CD4-positive, alpha-beta memory T cell (primary cell): ENCODE measurements around the gene CD34. TPM values are rescaled to one million over a fixed set of nuclear protein-coding genes. Genes with fewer than 3 reads are reported as not detected.

ENCODE experiments used
- CTCF ChIA-PET: fragments of 350-600 bp; sonication (Branson Sonifier 250); formaldehyde crosslinking; loops from one replicate; lab custom pipeline; 2021; ENCODE audit warnings: inconsistent platforms; ENCODE audit not compliant: partially characterized antibody; lab: Charles Lee
- POLR2A ChIA-PET: fragments of 350-600 bp; sonication (Branson Sonifier 250); formaldehyde crosslinking; loops from one replicate; lab custom pipeline; 2021; ENCODE audit not compliant: partially characterized antibody; lab: Charles Lee
- DNase-seq, 5 donors: peaks; one replicate each; pipeline versions ENCODE4 v3.0.0 to v3.0.0-alpha.2; 2020 to 2022; ENCODE audit warnings: mixed read lengths in 1 of 5
- H3K27ac ChIP-seq: one replicate; pipeline ENCODE4 v1.7.0; 2013; ENCODE audit warnings: low read depth, low read length
- H3K27me3 ChIP-seq: 2 replicates; pipeline ENCODE4 v1.7.0; 2013; ENCODE audit warnings: mild to moderate bottlenecking, low read length, moderate library complexity; ENCODE audit not compliant: insufficient read depth
- H3K36me3 ChIP-seq: 2 replicates; pipeline ENCODE4 v1.7.0; 2013; ENCODE audit warnings: mild to moderate bottlenecking, low read length, moderate library complexity; ENCODE audit not compliant: insufficient read depth
- H3K4me1 ChIP-seq: 2 replicates; pipeline ENCODE4 v1.7.0; 2013; ENCODE audit warnings: mild to moderate bottlenecking, low read length, moderate library complexity; ENCODE audit not compliant: insufficient read depth
- H3K4me3 ChIP-seq, 2 donors: one replicate each; pipeline ENCODE4 v1.7.0; 2013; ENCODE audit warnings: low read length in 2 of 2, mild to moderate bottlenecking in 1 of 2
- H3K9me3 ChIP-seq, 2 donors: one replicate each; pipeline ENCODE4 v1.7.0; 2013; ENCODE audit warnings: low read length in 2 of 2, control low read depth in 1 of 2; ENCODE audit not compliant: control insufficient read depth in 1 of 2
- H3K27ac Mint-ChIP-seq, 7 donors: one replicate each; pipeline ENCODE4 v1.8.0; 2020 to 2021; ENCODE audit warnings: mixed read lengths in 7 of 7, mild to moderate bottlenecking in 6 of 7, inconsistent platforms in 3 of 7, moderate library complexity in 3 of 7
- H3K27me3 Mint-ChIP-seq, 2 donors: one replicate each; pipeline ENCODE4 v1.8.0; 2020 to 2021; ENCODE audit warnings: mixed read lengths in 2 of 2
- H3K36me3 Mint-ChIP-seq, 2 donors: one replicate each; pipeline ENCODE4 v1.8.0; 2020 to 2021; ENCODE audit warnings: mixed read lengths in 2 of 2, inconsistent platforms in 1 of 2, mild to moderate bottlenecking in 1 of 2
- H3K4me1 Mint-ChIP-seq, 4 donors: one replicate each; pipeline ENCODE4 v1.8.0; 2020 to 2021; ENCODE audit warnings: mixed read lengths in 4 of 4, mild to moderate bottlenecking in 1 of 4
- H3K4me3 Mint-ChIP-seq, 8 donors: one replicate each; pipeline ENCODE4 v1.8.0; 2020 to 2021; ENCODE audit warnings: mixed read lengths in 8 of 8, mild to moderate bottlenecking in 7 of 8, moderate library complexity in 6 of 8, inconsistent platforms in 3 of 8
- H3K9me3 Mint-ChIP-seq, 8 donors: one replicate each; pipeline ENCODE4 v1.8.0; 2020 to 2021; ENCODE audit warnings: mixed read lengths in 8 of 8, mild to moderate bottlenecking in 5 of 8, inconsistent platforms in 3 of 8, moderate library complexity in 1 of 8
- intact Hi-C: fragments of 100-400 bp; cut with micrococcal nuclease; formaldehyde crosslinking; loops from one replicate; pipeline ENCODE4 v1.15.1; 2023
- polyA plus RNA-seq, 2 donors: library from polyadenylated mRNA; unstranded; fragments of 300-500 nt; fragmentation: Illumina TruSeq; gene quantifications; one replicate each; pipeline ENCODE4 v1.2.3, GENCODE V29; 2021
- total RNA-seq, 2 experiments: library from RNA; stranded (reverse); gene quantifications; one replicate each; pipeline ENCODE4 v1.2.3, GENCODE V29; 2021

Gene CD34
- total and polyA plus RNA-seq, 4 experiments from 2014 or later = 0.03 TPM; not detected in 3

GRCh38 chr1:207921321-207921720, 10.4 kb upstream of the CD34 start:
- H3K9me3 ChIP-seq = no peaks in the 10 kb centered on the region
- Mint-ChIP-seq H3K27me3 (peaks cover 14 to 22% of the 10 kb centered on the region in 2 donors), H3K36me3 (no peaks in the 10 kb centered on the region), H3K27ac (no peak overlapping the region), H3K4me3 (no peak overlapping the region), H3K4me1 (no peaks in the 10 kb centered on the region), H3K9me3 (no peaks in the 10 kb centered on the region)
- intact Hi-C loops = no loop called here
- POLR2A ChIA-PET = no interaction called here
- H3K27me3 ChIP-seq = no peaks in the 10 kb centered on the region
- H3K4me1 ChIP-seq = no peaks in the 10 kb centered on the region
- no peak for DNase-seq
- no peak overlapping the region for H3K27ac ChIP-seq
- CTCF ChIA-PET = no interaction called here
- H3K4me3 ChIP-seq = no peak overlapping the region
- no peaks in the 10 kb centered on the region for H3K36me3 ChIP-seq

GRCh38 chr1:207920444-207921021, 9.6 kb upstream of the CD34 start:
- no peak overlapping the region for H3K27ac ChIP-seq
- Mint-ChIP-seq H3K4me3 (no peak overlapping the region), H3K4me1 (no peaks in the 10 kb centered on the region), H3K27me3 (peaks cover 14 to 22% of the 10 kb centered on the region in 2 donors), H3K9me3 (no peaks in the 10 kb centered on the region), H3K36me3 (no peaks in the 10 kb centered on the region), H3K27ac (no peak overlapping the region)
- H3K4me3 ChIP-seq = no peak overlapping the region
- intact Hi-C loops = no loop called here
- ChIA-PET CTCF (no interaction called here), POLR2A (no interaction called here)
- H3K9me3 ChIP-seq = no peaks in the 10 kb centered on the region
- H3K4me1 ChIP-seq = no peaks in the 10 kb centered on the region
- H3K27me3 ChIP-seq = no peaks in the 10 kb centered on the region
- no peak for DNase-seq
- H3K36me3 ChIP-seq = no peaks in the 10 kb centered on the region

GRCh38 chr1:207919523-207920170, 8.7 kb upstream of the CD34 start:
- Histone ChIP-seq H3K27me3 (no peaks in the 10 kb centered on the region), H3K9me3 (no peaks in the 10 kb centered on the region), H3K4me1 (no peaks in the 10 kb centered on the region), H3K27ac (no peak overlapping the region), H3K4me3 (no peak overlapping the region), H3K36me3 (no peaks in the 10 kb centered on the region)
- Mint-ChIP-seq H3K27ac (no peak overlapping the region), H3K27me3 (peaks cover 16 to 24% of the 10 kb centered on the region in 2 donors), H3K9me3 (no peaks in the 10 kb centered on the region), H3K36me3 (no peaks in the 10 kb centered on the region), H3K4me3 (no peak overlapping the region), H3K4me1 (no peaks in the 10 kb centered on the region)
- intact Hi-C loops = no loop called here
- no peak for DNase-seq
- POLR2A ChIA-PET = no interaction called here
- CTCF ChIA-PET = no interaction called here

- H3K27me3 Mint-ChIP-seq = peaks cover 22 to 29% of the 10 kb centered on the region in 2 donors
- intact Hi-C loops = no loop called here
- H3K36me3 Mint-ChIP-seq = no peaks in the 10 kb centered on the region
- H3K9me3 ChIP-seq = no peaks in the 10 kb centered on the region
- H3K4me1 ChIP-seq = no peaks in the 10 kb centered on the region
- no peaks in the 10 kb centered on the region for H3K4me1 Mint-ChIP-seq
- H3K9me3 Mint-ChIP-seq = no peaks in the 10 kb centered on the region
- no peaks in the 10 kb centered on the region for H3K27me3 ChIP-seq
- no peak for DNase-seq
- no peak overlapping the region for H3K27ac Mint-ChIP-seq
- H3K4me3 Mint-ChIP-seq = no peak overlapping the region
- no peak overlapping the region for H3K4me3 ChIP-seq
- ChIA-PET CTCF (interaction anchor here (0.6 to 2.3 kb wide), 3 partner anchors 33 to 332 kb away, joined by 3 to 13 read pairs (median 4); no protein-coding TSS in a partner anchor), POLR2A (no interaction called here)
- no peaks in the 10 kb centered on the region for H3K36me3 ChIP-seq
- no peak overlapping the region for H3K27ac ChIP-seq
Observed at GRCh38 chr1:207918581-207918980, 7.7 kb upstream of the CD34 start.

GRCh38 chr1:207918011-207918410, 7.1 kb upstream of the CD34 start:
- Histone ChIP-seq H3K27me3 (no peaks in the 10 kb centered on the region), H3K27ac (no peak overlapping the region), H3K36me3 (no peaks in the 10 kb centered on the region), H3K4me1 (no peaks in the 10 kb centered on the region), H3K9me3 (no peaks in the 10 kb centered on the region), H3K4me3 (no peak overlapping the region)
- ChIA-PET CTCF (interaction anchor here (0.7 to 2.3 kb wide), 3 partner anchors 9 to 45 kb away, joined by 3 to 13 read pairs (median 4); no protein-coding TSS in a partner anchor), POLR2A (no interaction called here)
- DNase-seq = no peak
- Mint-ChIP-seq H3K4me1 (no peaks in the 10 kb centered on the region), H3K4me3 (no peak overlapping the region), H3K36me3 (no peaks in the 10 kb centered on the region), H3K27ac (no peak overlapping the region), H3K27me3 (peaks cover 28% of the 10 kb centered on the region in 2 donors), H3K9me3 (no peaks in the 10 kb centered on the region)
- intact Hi-C loops = no loop called here

GRCh38 chr1:207917080-207917479, 6.2 kb upstream of the CD34 start:
- CTCF ChIA-PET = interaction anchor here (2.3 kb wide), 1 partner anchor 32 kb away, joined by 13 read pairs; no protein-coding TSS in a partner anchor
- DNase-seq = no peak

GRCh38 chr1:207913951-207914350, 3.0 kb upstream of the CD34 start:
- peaks cover 48 to 49% of the 10 kb centered on the region in 2 donors for H3K27me3 Mint-ChIP-seq
- H3K4me1 Mint-ChIP-seq = peaks cover 4 to 24% (median 16%) of the 10 kb centered on the region in 4 donors
- no peaks in the 10 kb centered on the region for H3K9me3 Mint-ChIP-seq
- intact Hi-C loops = no loop called here
- Histone ChIP-seq H3K36me3 (no peaks in the 10 kb centered on the region), H3K9me3 (no peaks in the 10 kb centered on the region), H3K4me1 (peaks cover 4% of the 10 kb centered on the region), H3K27me3 (peaks cover 22% of the 10 kb centered on the region), H3K27ac (no peak overlapping the region), H3K4me3 (no peak overlapping the region)
- ChIA-PET POLR2A (no interaction called here), CTCF (no interaction called here)
- no peak overlapping the region for H3K27ac Mint-ChIP-seq
- H3K4me3 Mint-ChIP-seq = no peak overlapping the region
- no peak for DNase-seq
- no peaks in the 10 kb centered on the region for H3K36me3 Mint-ChIP-seq

More at GRCh38 chr1:207917080-207917479, 6.2 kb upstream of the CD34 start:
- Mint-ChIP-seq H3K4me3 (no peak overlapping the region), H3K36me3 (no peaks in the 10 kb centered on the region), H3K9me3 (no peaks in the 10 kb centered on the region), H3K27ac (no peak overlapping the region), H3K4me1 (peaks cover 0 to 3% (median 0%) of the 10 kb centered on the region in 4 donors), H3K27me3 (peaks cover 29 to 33% of the 10 kb centered on the region in 2 donors)
- Histone ChIP-seq H3K4me3 (no peak overlapping the region), H3K4me1 (no peaks in the 10 kb centered on the region), H3K27ac (no peak overlapping the region), H3K36me3 (no peaks in the 10 kb centered on the region), H3K9me3 (no peaks in the 10 kb centered on the region), H3K27me3 (peaks cover 3% of the 10 kb centered on the region)
- intact Hi-C loops = no loop called here
- POLR2A ChIA-PET = no interaction called here
